ENCODE measurements around the gene CD320.

- TF ChIP-seq CTCF (IDR thresholded peaks at IDR 0.05; ENCODE audit: insufficient read depth, low read length, poor library complexity, severe bottlenecking) = no peak
- TF ChIP-seq EZH2phosphoT487 (conservative IDR thresholded peaks at IDR 0.05; ENCODE audit: low read length) = no peak
These were observed 53.7 kb downstream of the CD320 start for GRCh38 chr19:8254286-8255001.
